HepG2 (cell line): ENCODE results near the gene REEP6. TPM values are rescaled to one million over a fixed set of nuclear protein-coding genes. Genes with fewer than 3 reads are reported as not detected.

Experiments
- ATF7 ChIP-seq, 2 experiments: fragments of 450-650 bp in 1 of 2; sonication (generic) in 1 of 2; formaldehyde crosslinking in 1 of 2; IDR thresholded peaks; 2 replicates each; pipeline versions ENCODE4 v1.4.0 to v1.6.1; 2016 to 2020; ENCODE audit warnings: antibody characterized with exemption in 1 of 2, mild to moderate bottlenecking in 1 of 2, missing genetic modification reagents in 1 of 2
- EED ChIP-seq: sonication (generic); formaldehyde crosslinking; IDR thresholded peaks from 2 replicates; pipeline ENCODE4 v1.5.0; 2020; ENCODE audit warnings: mild to moderate bottlenecking, missing genetic modification reagents
- FUBP1 ChIP-seq: sonication (generic); formaldehyde crosslinking; IDR thresholded peaks from 2 replicates; pipeline ENCODE4 v1.5.1; 2020; ENCODE audit warnings: missing genetic modification reagents, mild to moderate bottlenecking, borderline replicate concordance
- GLMP ChIP-seq: sonication (generic); formaldehyde crosslinking; IDR thresholded peaks from 2 replicates; pipeline ENCODE4 v1.9.0; 2021; ENCODE audit warnings: missing genetic modification reagents, mild to moderate bottlenecking, borderline replicate concordance
- HIC2 ChIP-seq: sonication (generic); formaldehyde crosslinking; IDR thresholded peaks from 2 replicates; pipeline ENCODE4 v1.9.0; 2022; ENCODE audit warnings: low read depth, missing genetic modification reagents
- KLF12 ChIP-seq: sonication (generic); formaldehyde crosslinking; IDR thresholded peaks from 2 replicates; pipeline ENCODE4 v1.4.0; 2020; ENCODE audit warnings: missing genetic modification reagents, borderline replicate concordance
- MLXIP ChIP-seq: sonication (generic); formaldehyde crosslinking; IDR thresholded peaks from 2 replicates; pipeline ENCODE4 v1.9.0; 2021; ENCODE audit warnings: missing genetic modification reagents, borderline replicate concordance
- MYPOP ChIP-seq: sonication (generic); formaldehyde crosslinking; IDR thresholded peaks from 2 replicates; pipeline ENCODE4 v1.8.1; 2023; ENCODE audit warnings: mild to moderate bottlenecking, moderate library complexity, missing genetic modification reagents
- TGIF2 ChIP-seq: IDR thresholded peaks from 2 replicates; pipeline ENCODE4 v1.6.1; 2016; ENCODE audit warnings: control low read depth, missing compliant biosample characterization
- TP53 ChIP-seq: sonication (generic); formaldehyde crosslinking; conservative IDR thresholded peaks from 2 replicates; pipeline ENCODE4 v1.4.0; 2020; ENCODE audit warnings: missing genetic modification reagents
- ZFY ChIP-seq: sonication (generic); formaldehyde crosslinking; IDR thresholded peaks from 2 replicates; pipeline ENCODE4 v1.4.0; 2020; ENCODE audit warnings: missing genetic modification reagents
- ZMYM4 ChIP-seq: sonication (generic); formaldehyde crosslinking; IDR thresholded peaks from 2 replicates; pipeline ENCODE4 v1.8.1; 2023; ENCODE audit warnings: mild to moderate bottlenecking, missing genetic modification reagents
- ZNF251 ChIP-seq: sonication (generic); formaldehyde crosslinking; IDR thresholded peaks from 2 replicates; pipeline ENCODE4 v1.9.0; 2021; ENCODE audit warnings: mild to moderate bottlenecking, missing genetic modification reagents
- ZNF431 ChIP-seq: sonication (generic); formaldehyde crosslinking; IDR thresholded peaks from 2 replicates; pipeline ENCODE4 v1.9.0; 2022; ENCODE audit warnings: missing genetic modification reagents, low read depth, mild to moderate bottlenecking, borderline replicate concordance
- ZNF546 ChIP-seq: sonication (generic); formaldehyde crosslinking; conservative IDR thresholded peaks from 2 replicates; pipeline ENCODE4 v1.8.1; 2023; ENCODE audit warnings: mild to moderate bottlenecking, missing genetic modification reagents
- ZNF577 ChIP-seq: sonication (generic); formaldehyde crosslinking; IDR thresholded peaks from 2 replicates; pipeline ENCODE4 v1.4.0; 2020; ENCODE audit warnings: mild to moderate bottlenecking, low read depth, missing genetic modification reagents, borderline replicate concordance
- ZNF703 ChIP-seq: sonication (generic); formaldehyde crosslinking; IDR thresholded peaks from 2 replicates; pipeline ENCODE4 v1.5.1; 2020; ENCODE audit warnings: missing genetic modification reagents, mild to moderate bottlenecking, moderate library complexity, borderline replicate concordance
- ZNF790 ChIP-seq: sonication (generic); formaldehyde crosslinking; IDR thresholded peaks from 2 replicates; pipeline ENCODE4 v1.8.0; 2022; ENCODE audit warnings: missing genetic modification reagents, mild to moderate bottlenecking, borderline replicate concordance
- ZNF83 ChIP-seq: sonication (generic); formaldehyde crosslinking; IDR thresholded peaks from 2 replicates; pipeline ENCODE4 v1.4.0; 2020; ENCODE audit warnings: missing genetic modification reagents, mild to moderate bottlenecking, borderline replicate concordance
- polyA plus RNA-seq, 8 experiments: library from polyadenylated mRNA; depleted of rRNA in 3 of 8; stranded (reverse) in 7 of 8; unstranded in 1 of 8; fragments of >200 nt; fragmentation: Illumina TruSeq in 4 of 8; extraction: Trizol in 4 of 8; gene quantifications; 2 replicates each; pipeline versions ENCODE4 v1.2.1 to v1.2.3, GENCODE V29; 2011 to 2016; ENCODE audit warnings: low read depth in 4 of 8, missing spikeins in 1 of 8, mixed read lengths in 1 of 8; ENCODE audit not compliant: insufficient read depth in 1 of 8
- total RNA-seq, 5 experiments: library from RNA; depleted of rRNA; stranded (reverse); fragments of >200 nt; fragmentation: Illumina TruSeq; extraction: Trizol; gene quantifications; 2 replicates each; pipeline ENCODE4 v1.2.3, GENCODE V29; 2016; ENCODE audit warnings: low read depth in 1 of 5

The REEP6 gene
- total and polyA plus RNA-seq, 2 of the 13 experiments (the other 11 are each of a cell fraction or from before 2014, with no cell fraction given), result 10.0 to 28.8 TPM

- TF ChIP-seq FUBP1 (CRISPR knock-in tag) (no peak), ZNF431 (CRISPR knock-in tag) (peak; percentile 86; the same call in 1 of the 2 replicates), TP53 (no peak), MYPOP (CRISPR knock-in tag) (0 out of 2 replicates have a peak, but pooled peaks have one; percentile 33), HIC2 (CRISPR knock-in tag) (peak; percentile 25; the same call in 1 of the 2 replicates), ZNF251 (CRISPR knock-in tag) (no peak), ATF7 (IDR thresholded peaks at IDR 0.05) (no peak), ATF7 (CRISPR knock-in tag; IDR thresholded peaks at IDR 0.05) (no peak), EED (CRISPR knock-in tag) (no peak), TGIF2 (CRISPR knock-in tag) (peak; percentile 19; the same call in 1 of the 2 replicates), ZFY (CRISPR knock-in tag) (peak; percentile 53), ZNF577 (CRISPR knock-in tag) (no peak), KLF12 (CRISPR knock-in tag) (peak; percentile 61; the same call in 1 of the 2 replicates), ZMYM4 (CRISPR knock-in tag) (peak; percentile 56; the same call in 1 of the 2 replicates), ZNF703 (CRISPR knock-in tag) (no peak), ZNF790 (CRISPR knock-in tag) (peak; percentile 28; the same call in 1 of the 2 replicates), GLMP (no peak), ZNF83 (CRISPR knock-in tag) (0 out of 2 replicates have a peak, but pooled peaks have one; percentile 36), ZNF546 (CRISPR knock-in tag) (no peak), MLXIP (CRISPR knock-in tag) (no peak)
Measured at GRCh38 chr19:1478934-1479707, 11.9 kb upstream of the REEP6 start, which contains the start of gene C19orf25 (continued).
